ENCODE measurements around the gene RPL10.

RPL10 gene

GRCh38 chrX:154397888-154398667 is at the start of gene RPL10:
Gene RPL10, plus strand, starts transcription at chrX:154398377. Its CDS starts 143 bp downstream, at chrX:154398520.
- DNase-seq (ENCODE audit: low spot score), result peak; percentile 95

- no peak for DNase-seq (ENCODE audit: low spot score)
These were observed 49.4 kb upstream of the RPL10 start for GRCh38 chrX:154348646-154349358.

- no peak for DNase-seq (ENCODE audit: low spot score)
These were observed 48.7 kb upstream of the RPL10 start for GRCh38 chrX:154349359-154349935.

GRCh38 chrX:154349979-154350378 is 48.2 kb upstream of the RPL10 start:
- DNase-seq (ENCODE audit: low spot score), result no peak

- DNase-seq (ENCODE audit: low spot score), result no peak
These were observed 47.6 kb upstream of the RPL10 start for GRCh38 chrX:154350429-154351182.

GRCh38 chrX:154351183-154352011 is 46.8 kb upstream of the RPL10 start:
- no peak for DNase-seq (ENCODE audit: low spot score)

- DNase-seq (ENCODE audit: low spot score), result no peak
These were observed 46.2 kb upstream of the RPL10 start for GRCh38 chrX:154352012-154352401.

- no peak for DNase-seq (ENCODE audit: low spot score)
These were observed 45.7 kb upstream of the RPL10 start for GRCh38 chrX:154352466-154352865.

- no peak for DNase-seq (ENCODE audit: low spot score)
These were observed 44.9 kb upstream of the RPL10 start for GRCh38 chrX:154353172-154353843.

GRCh38 chrX:154354013-154354412 is 44.2 kb upstream of the RPL10 start:
- DNase-seq (ENCODE audit: low spot score), result no peak

- no peak for DNase-seq (ENCODE audit: low spot score)
These were observed 43.7 kb upstream of the RPL10 start for GRCh38 chrX:154354516-154354915.

- DNase-seq (ENCODE audit: low spot score), result no peak
These were observed 42.9 kb upstream of the RPL10 start for GRCh38 chrX:154355094-154355775.

GRCh38 chrX:154355776-154356140 is 42.4 kb upstream of the RPL10 start:
- DNase-seq (ENCODE audit: low spot score), result no peak

- no peak for DNase-seq (ENCODE audit: low spot score)
These were observed 41.6 kb upstream of the RPL10 start for GRCh38 chrX:154356596-154356995.

- no peak for DNase-seq (ENCODE audit: low spot score)
These were observed 41.0 kb upstream of the RPL10 start for GRCh38 chrX:154357205-154357604.

- DNase-seq (ENCODE audit: low spot score), result no peak
These were observed 40.2 kb upstream of the RPL10 start for GRCh38 chrX:154358011-154358410.

GRCh38 chrX:154358829-154359228 is 39.3 kb upstream of the RPL10 start:
- DNase-seq (ENCODE audit: low spot score), result no peak

- DNase-seq (ENCODE audit: low spot score), result no peak
These were observed 38.6 kb upstream of the RPL10 start for GRCh38 chrX:154359362-154360154.

GRCh38 chrX:154360155-154360713 is 37.9 kb upstream of the RPL10 start:
- no peak for DNase-seq (ENCODE audit: low spot score)

All from globus pallidus (tissue), 1 donor.